NCI-H2107 treated with DMSO at 0.1 percent for 48 hours (cell line): Measurements from ENCODE around the gene PRR15L.
"Not testable (repeated sequence)": the region's sequence is repeated elsewhere in the genome, so short reads cannot be mapped to it uniquely, and the experiment has no call there.

Experiments used
- DNase-seq: peaks from one replicate; lab custom pipeline; 2025; ENCODE audit not compliant: unreplicated experiment; lab: John Stamatoyannopoulos, UW

PRR15L gene

GRCh38 chr17:47941246-47942095, 16.2 kb downstream of the PRR15L start, which contains the start of gene PNPO:
Gene PNPO, plus strand, starts transcription at chr17:47941571. Its CDS starts 105 bp downstream, at chr17:47941676.
- peak; percentile 97 for DNase-seq

- DNase-seq: no peak
Measured at GRCh38 chr17:47937941-47938340, 19.7 kb downstream of the PRR15L start.

- DNase-seq: no peak
Measured at GRCh38 chr17:47935961-47936360, 21.7 kb downstream of the PRR15L start.

- not testable (repeated sequence) for DNase-seq
Measured at GRCh38 chr17:47935468-47935867, 22.2 kb downstream of the PRR15L start.

- DNase-seq: peak; percentile 2
Measured at GRCh38 chr17:47934856-47935255, 22.8 kb downstream of the PRR15L start.

- no peak for DNase-seq
Measured at GRCh38 chr17:47931848-47932247, 25.8 kb downstream of the PRR15L start.

- DNase-seq: no peak
Measured at GRCh38 chr17:47929218-47930000, 28.3 kb downstream of the PRR15L start.

GRCh38 chr17:47928415-47928814, 29.3 kb downstream of the PRR15L start:
- DNase-seq: no peak

- DNase-seq: no peak
Measured at GRCh38 chr17:47927821-47928400, 29.8 kb downstream of the PRR15L start.

GRCh38 chr17:47925678-47925988, 32.0 kb downstream of the PRR15L start:
- DNase-seq: no peak

- DNase-seq: no peak
Measured at GRCh38 chr17:47924785-47925677, 32.7 kb downstream of the PRR15L start.

GRCh38 chr17:47919889-47920288, 37.8 kb downstream of the PRR15L start:
- DNase-seq: not testable (repeated sequence)

- DNase-seq: no peak
Measured at GRCh38 chr17:47918991-47919390, 38.7 kb downstream of the PRR15L start.

- no peak for DNase-seq
Measured at GRCh38 chr17:47918006-47918405, 39.7 kb downstream of the PRR15L start.

- DNase-seq: no peak
Measured at GRCh38 chr17:47917581-47917980, 40.1 kb downstream of the PRR15L start.

GRCh38 chr17:47916489-47917208, 41.0 kb downstream of the PRR15L start:
- DNase-seq: no peak

- DNase-seq: no peak
Measured at GRCh38 chr17:47915776-47916398, 41.8 kb downstream of the PRR15L start.

GRCh38 chr17:47914306-47914948, 43.3 kb downstream of the PRR15L start:
- no peak for DNase-seq

- no peak for DNase-seq
Measured at GRCh38 chr17:47913050-47913449, 44.6 kb downstream of the PRR15L start.
